PC-9 (cell line): ENCODE results near the gene FAM32A. TPM values are rescaled to one million over a fixed set of nuclear protein-coding genes. Genes with fewer than 3 reads are reported as not detected.
A peak's percentile ranks its signal among the peaks of the same experiment; 100 is the strongest.

Source experiments
- Bru-seq: library from RNA; stranded (reverse); fragments of 400-500 nt; gene quantifications from one replicate; lab custom pipeline; 2021; lab: Mats Ljungman, UMichigan
- BruChase-seq, 2 experiments: library from RNA; stranded (reverse); fragments of 400-500 nt; gene quantifications; one replicate each; lab custom pipeline; 2021; lab: Mats Ljungman, UMichigan
- BruUV-seq: library from RNA; stranded (reverse); fragments of 400-500 nt; replicated peaks from 2 replicates; lab custom pipeline; 2021; lab: Mats Ljungman, UMichigan
- CTCF ChIA-PET: fragments of 300-600 bp; sonication (Branson Sonifier 250); formaldehyde crosslinking; loops from one replicate; lab custom pipeline; 2022; ENCODE audit warnings: antibody characterized with exemption; lab: Charles Lee
- POLR2A ChIA-PET: fragments of 300-600 bp; sonication (Branson Sonifier 250); formaldehyde crosslinking; loops from one replicate; lab custom pipeline; 2022; ENCODE audit warnings: antibody characterized with exemption; ENCODE audit not compliant: unreplicated experiment; lab: Charles Lee
- DNase-seq, 2 experiments: peaks; one replicate each; pipeline versions ENCODE4 v3.0.0 to v3.0.0-alpha.2; 2015 to 2022; ENCODE audit warnings: mixed read lengths in 1 of 2
- H2AFZ ChIP-seq: fragments of 200-600 bp; sonication (generic); 2 replicates; pipeline ENCODE4 v1.8.1; 2017; ENCODE audit warnings: antibody characterized with exemption
- H3F3A ChIP-seq: fragments of 200-600 bp; sonication (generic); 2 replicates; pipeline ENCODE4 v1.8.1; 2017; ENCODE audit warnings: antibody characterized with exemption, mild to moderate bottlenecking, low read depth; ENCODE audit not compliant: insufficient read depth
- H3K27ac ChIP-seq: fragments of 200-600 bp; sonication (generic); 2 replicates; pipeline ENCODE4 v1.6.1; 2016; ENCODE audit warnings: mixed run types
- H3K27me3 ChIP-seq: fragments of 200-600 bp; sonication (generic); 2 replicates; pipeline ENCODE4 v1.6.1; 2016; ENCODE audit warnings: low read depth, mixed run types; ENCODE audit not compliant: insufficient read depth
- H3K36me3 ChIP-seq: fragments of 200-600 bp; sonication (generic); 2 replicates; pipeline ENCODE4 v1.6.1; 2016; ENCODE audit warnings: low read depth, mixed run types
- H3K4me1 ChIP-seq: fragments of 200-600 bp; sonication (generic); replicated peaks from 2 replicates; pipeline ENCODE4 v1.6.1; 2016; ENCODE audit warnings: mixed run types; ENCODE audit not compliant: insufficient read depth
- H3K4me2 ChIP-seq: fragments of 200-600 bp; sonication (generic); 2 replicates; pipeline ENCODE4 v1.6.1; 2017; ENCODE audit warnings: mixed run types
- H3K4me3 ChIP-seq: fragments of 200-600 bp; sonication (generic); 2 replicates; pipeline ENCODE4 v1.6.1; 2016; ENCODE audit warnings: mixed run types
- H3K79me2 ChIP-seq: fragments of 200-600 bp; sonication (generic); 2 replicates; pipeline ENCODE4 v1.6.1; 2017; ENCODE audit warnings: low read depth, mixed run types
- H3K9me2 ChIP-seq: fragments of 200-600 bp; sonication (generic); 2 replicates; pipeline ENCODE4 v1.8.1; 2017; ENCODE audit warnings: mild to moderate bottlenecking; ENCODE audit not compliant: insufficient read depth
- H3K9me3 ChIP-seq: fragments of 200-600 bp; sonication (generic); 2 replicates; pipeline ENCODE4 v1.8.1; 2016; ENCODE audit warnings: low read depth; ENCODE audit not compliant: insufficient read depth
- H4K20me1 ChIP-seq: fragments of 200-600 bp; sonication (generic); 2 replicates; pipeline ENCODE4 v1.8.1; 2017; ENCODE audit not compliant: insufficient read depth
- CTCF ChIP-seq: fragments of 200-600 bp; sonication (generic); conservative IDR thresholded peaks from 2 replicates; pipeline ENCODE4 v1.6.1; 2017; ENCODE audit warnings: mixed run types, antibody characterized with exemption, mild to moderate bottlenecking, moderate library complexity
- EZH2 ChIP-seq: fragments of 200-600 bp; sonication (generic); IDR thresholded peaks from 2 replicates; pipeline ENCODE4 v1.8.0; 2017; ENCODE audit warnings: antibody characterized with exemption, low read depth
- intact Hi-C: fragments of 100-400 bp; cut with micrococcal nuclease; formaldehyde crosslinking; loops from one replicate; pipeline ENCODE4 v1.10.0; 2022; ENCODE audit not compliant: unreplicated experiment
- long read RNA-seq: library from polyadenylated mRNA; stranded (forward); transcript quantifications from one replicate; pipeline ENCODE4 v2.0.0, GENCODE V29; 2022
- total RNA-seq: library from RNA; stranded (reverse); gene quantifications from 2 replicates; pipeline ENCODE4 v1.2.3, GENCODE V29; 2021

FAM32A gene
- 44.3 and 66.5 TPM in 2 replicates for total RNA-seq
- Bru-seq, nascent RNA = percentile 78 among the genes with signal in this experiment
- BruChase-seq, experiment 1, labeled RNA remaining after a 2-hour chase = percentile 86 among the genes with signal in this experiment
- BruChase-seq, experiment 2, labeled RNA remaining after a 6-hour chase = percentile 95 among the genes with signal in this experiment
- long read RNA-seq, transcript FAM32A-201 (4 exons, 1,455 nt) = major isoform, 226 of 278 reads
- long read RNA-seq, transcript FAM32A-205 (3 exons, 1,168 nt) = minor isoform, 35 of 278 reads
- long read RNA-seq, partial matches to known transcripts = 3 of 278 reads
- long read RNA-seq, other reads (novel, unspliced or antisense) = 13 of 278 reads

- H3K27ac ChIP-seq = peak within 1 kb of the TSS; percentile 19; the same call in 1 of the 2 replicates
- H3K4me3 ChIP-seq = peak within 1 kb of the TSS; percentile 87
- ChIA-PET POLR2A (interaction anchor here (0.5 to 1.2 kb wide), 9 partner anchors 9 to 374 kb away, joined by 3 to 28 read pairs (median 5); partner anchors contain the start of gene AP1M1), CTCF (interaction anchor here (0.5 to 0.9 kb wide), 5 partner anchors 10 to 749 kb away, joined by 3 to 8 read pairs (median 3); partner anchors contain the start of gene AP1M1)
- TF ChIP-seq EZH2 = no peak
- peaks cover 34% of the 10 kb centered on the region for H3K79me2 ChIP-seq
- intact Hi-C loops = loop anchor here (10.0 kb wide), 1 partner anchor 250 kb away; the partner anchor contains the start of gene CYP4F11
- BruUV-seq = no TSS peak
- peaks cover 36% of the 10 kb centered on the region for H3F3A ChIP-seq
- 0 out of 2 replicates have a peak, but pooled peaks cover 4% of the 10 kb centered on the region for H4K20me1 ChIP-seq
- peak within 1 kb of the TSS; percentile 83 for H3K4me2 ChIP-seq
- H2AFZ ChIP-seq = peak within 1 kb of the TSS; percentile 87
- H3K27me3 ChIP-seq = no peaks in the 10 kb centered on the region
- no peaks in the 10 kb centered on the region for H3K9me2 ChIP-seq
- DNase-seq = peak; percentile 98 to 99
- H3K9me3 ChIP-seq = no peaks in the 10 kb centered on the region
- H3K4me1 ChIP-seq = peaks cover 25% of the 10 kb centered on the region
- peaks cover 10% of the 10 kb centered on the region for H3K36me3 ChIP-seq
Observed at GRCh38 chr19:16185123-16185767, at the start of gene FAM32A. Gene FAM32A (plus strand): TSS chr19:16185410. CDS start chr19:16185443, 33 bp downstream.

- DNase-seq = no peak
- Histone ChIP-seq H3K79me2 (no peaks in the 10 kb centered on the region), H4K20me1 (no peaks in the 10 kb centered on the region), H3K36me3 (peaks cover 16% of the 10 kb centered on the region; the same call in 1 of the 2 replicates), H3K9me2 (no peaks in the 10 kb centered on the region), H3K9me3 (no peaks in the 10 kb centered on the region), H3K27me3 (no peaks in the 10 kb centered on the region), H3F3A (peaks cover 29% of the 10 kb centered on the region; the same call in 1 of the 2 replicates), H3K4me1 (no peaks in the 10 kb centered on the region), H2AFZ (no peak overlapping the region), H3K4me3 (no peak overlapping the region), H3K27ac (no peak overlapping the region), H3K4me2 (no peak overlapping the region)
- intact Hi-C loops = no loop called here
- TF ChIP-seq CTCF = no peak
- no peak for TF ChIP-seq EZH2
- no TSS peak for BruUV-seq
- ChIA-PET CTCF (interaction anchor here (0.6 kb wide), 1 partner anchor 21 kb away, joined by 5 read pairs; no protein-coding TSS in a partner anchor), POLR2A (interaction anchor here (0.6 kb wide), 1 partner anchor 9 kb away, joined by 3 read pairs; no protein-coding TSS in a partner anchor)
Observed at GRCh38 chr19:16135430-16136127, 49.6 kb upstream of the FAM32A start.

DNA sequence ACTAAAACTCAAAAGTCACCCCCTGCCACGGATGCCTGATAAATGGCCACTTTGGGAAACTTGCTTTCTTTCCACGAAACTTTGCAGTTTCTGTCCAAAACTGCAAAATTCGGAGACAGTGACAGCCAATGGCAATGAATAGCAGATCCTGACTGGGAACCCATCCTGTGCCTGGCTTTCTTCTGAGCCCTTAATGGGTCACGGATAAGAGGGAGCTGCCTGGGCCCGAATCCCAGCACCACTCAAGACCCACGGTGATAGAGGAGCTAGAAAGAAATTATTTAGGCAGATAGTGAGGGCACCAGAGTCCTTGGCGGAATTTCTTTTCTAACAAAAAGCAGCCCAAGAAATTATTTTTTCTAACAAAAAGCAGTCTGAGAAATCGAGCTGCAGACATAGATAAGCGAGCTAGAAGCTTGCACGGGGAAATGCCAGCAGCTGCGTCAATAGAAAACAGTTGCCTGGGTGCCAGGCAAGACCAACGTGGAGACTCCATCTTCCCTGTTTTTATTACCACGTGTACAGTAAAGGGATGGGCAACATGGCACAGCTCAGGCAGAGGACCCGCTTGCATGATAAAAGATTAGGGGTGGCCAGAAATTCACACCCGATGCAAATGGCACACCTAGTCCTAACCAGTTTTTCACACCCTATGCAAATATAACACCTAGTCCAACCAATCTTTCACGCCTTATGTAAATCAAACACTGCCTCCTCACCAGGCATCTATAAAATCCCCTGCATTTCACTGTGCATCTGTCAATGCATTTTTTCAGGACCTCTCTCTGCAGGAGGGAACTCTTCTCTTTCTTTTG is 48.8 kb upstream of the FAM32A start:
- Histone ChIP-seq H2AFZ (no peak overlapping the region), H3K9me3 (no peaks in the 10 kb centered on the region), H3K9me2 (no peaks in the 10 kb centered on the region), H3K4me1 (no peaks in the 10 kb centered on the region), H4K20me1 (no peaks in the 10 kb centered on the region), H3F3A (peaks cover 29% of the 10 kb centered on the region; the same call in 1 of the 2 replicates), H3K4me3 (no peak overlapping the region), H3K4me2 (no peak overlapping the region), H3K36me3 (0 out of 2 replicates have a peak, but pooled peaks cover 15% of the 10 kb centered on the region), H3K79me2 (no peaks in the 10 kb centered on the region), H3K27me3 (no peaks in the 10 kb centered on the region), H3K27ac (no peak overlapping the region)
- TF ChIP-seq EZH2 (no peak), CTCF (no peak)
- ChIA-PET POLR2A (interaction anchor here (0.6 kb wide), 1 partner anchor 8 kb away, joined by 3 read pairs; no protein-coding TSS in a partner anchor), CTCF (interaction anchor here (0.6 kb wide), 1 partner anchor 20 kb away, joined by 5 read pairs; no protein-coding TSS in a partner anchor)
- no peak for DNase-seq
- TSS peak; percentile 8 for BruUV-seq
- intact Hi-C loops = no loop called here
